Fibroblast of lung (primary cell): ENCODE data around the gene TMA7B.

Experiments used
- EZH2 ChIP-seq: IDR thresholded peaks from 2 replicates; pipeline ENCODE4 v1.5.1; 2012; ENCODE audit warnings: low read length, control low read depth, mild to moderate bottlenecking; ENCODE audit errors: missing control alignments
- TF ChIP-seq, protein P1 (sequence below), 2 donors: IDR thresholded peaks in 1 of 2; conservative IDR thresholded peaks in 1 of 2; 1 replicate in 1 of 2; 2 replicates in 1 of 2; pipeline ENCODE4 v1.5.1; 2011 to 2012; ENCODE audit warnings: low read length in 2 of 2, control low read depth in 1 of 2, inconsistent platforms in 1 of 2, low read depth in 1 of 2, mild to moderate bottlenecking in 1 of 2

DNA sequence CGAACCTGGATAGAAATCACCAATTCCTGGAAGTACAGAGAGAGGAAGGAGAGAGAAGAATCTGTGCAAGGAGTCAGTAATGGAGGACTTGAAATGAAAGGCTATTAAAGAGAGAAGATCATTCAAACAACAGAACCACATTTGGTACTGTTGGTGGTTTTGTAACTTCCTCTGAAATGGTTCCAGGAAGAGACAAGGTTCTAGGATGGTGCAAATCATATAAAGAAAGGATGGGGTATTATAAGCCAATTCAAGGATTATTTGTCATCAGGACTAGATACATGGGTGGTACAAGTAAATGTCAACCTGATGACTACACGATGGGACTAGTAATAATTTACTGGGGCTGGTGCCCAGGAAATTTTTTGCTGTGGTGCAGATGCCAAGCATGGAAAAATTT, 28.9 kb upstream of the TMA7B start:
- TF ChIP-seq EZH2 = no peak
- TF ChIP-seq, protein P1, sequence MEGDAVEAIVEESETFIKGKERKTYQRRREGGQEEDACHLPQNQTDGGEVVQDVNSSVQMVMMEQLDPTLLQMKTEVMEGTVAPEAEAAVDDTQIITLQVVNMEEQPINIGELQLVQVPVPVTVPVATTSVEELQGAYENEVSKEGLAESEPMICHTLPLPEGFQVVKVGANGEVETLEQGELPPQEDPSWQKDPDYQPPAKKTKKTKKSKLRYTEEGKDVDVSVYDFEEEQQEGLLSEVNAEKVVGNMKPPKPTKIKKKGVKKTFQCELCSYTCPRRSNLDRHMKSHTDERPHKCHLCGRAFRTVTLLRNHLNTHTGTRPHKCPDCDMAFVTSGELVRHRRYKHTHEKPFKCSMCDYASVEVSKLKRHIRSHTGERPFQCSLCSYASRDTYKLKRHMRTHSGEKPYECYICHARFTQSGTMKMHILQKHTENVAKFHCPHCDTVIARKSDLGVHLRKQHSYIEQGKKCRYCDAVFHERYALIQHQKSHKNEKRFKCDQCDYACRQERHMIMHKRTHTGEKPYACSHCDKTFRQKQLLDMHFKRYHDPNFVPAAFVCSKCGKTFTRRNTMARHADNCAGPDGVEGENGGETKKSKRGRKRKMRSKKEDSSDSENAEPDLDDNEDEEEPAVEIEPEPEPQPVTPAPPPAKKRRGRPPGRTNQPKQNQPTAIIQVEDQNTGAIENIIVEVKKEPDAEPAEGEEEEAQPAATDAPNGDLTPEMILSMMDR (conservative IDR thresholded peaks at IDR 0.05 in 1 of 2, IDR thresholded peaks at IDR 0.05 in 1 of 2; ENCODE audit: low read depth in 1 of 2, low read length in 2 of 2) = no peak
